A549 (cell line): ENCODE data around the gene MAG. TPM values are rescaled to one million over a fixed set of nuclear protein-coding genes. Genes with fewer than 3 reads are reported as not detected.

Experiments used
- ATAC-seq, 2 experiments: fragments of 200-7000 bp in 1 of 2; fragments of >200 bp in 1 of 2; cut with Nextera tagmentation in 1 of 2; cut with Tn5 transposase in 1 of 2; 3 replicates each; pipeline versions ENCODE4 v1.8.0 to v1.9.1; 2018 to 2020; ENCODE audit warnings: mild to moderate bottlenecking in 1 of 2, moderate library complexity in 1 of 2
- CTCF ChIA-PET: fragments of 300-600 bp; sonication (Branson Sonifier 250); formaldehyde crosslinking; extraction: SDS; loops from one replicate; lab custom pipeline; 2021; ENCODE audit warnings: antibody characterized with exemption, inconsistent platforms; lab: Yijun Ruan, JAX
- POLR2A ChIA-PET: fragments of 350-600 bp; formaldehyde crosslinking; extraction: SDS; loops from one replicate; lab custom pipeline; 2021; ENCODE audit warnings: antibody characterized with exemption, inconsistent platforms; lab: Yijun Ruan, JAX
- DNase-seq, 2 experiments: peaks; one replicate each; pipeline versions ENCODE4 v3.0.0 to v3.0.0-alpha.2; 2011 to 2016; ENCODE audit warnings: low read depth in 1 of 2, low spot score in 1 of 2
- FAIRE-seq: peaks from 2 replicates; lab custom pipeline; 2011; peaks lifted over from hg19 to GRCh38; lab: Jason Lieb, UNC
- H3K27ac ChIP-seq, 2 experiments: fragments of >200 bp; sonication (Bioruptor Twin); formaldehyde crosslinking; 3 replicates each; pipeline ENCODE4 v1.5.1; 2016 to 2017
- H3K4me1 ChIP-seq: fragments of >200 bp; sonication (Bioruptor Twin); formaldehyde crosslinking; 3 replicates; pipeline ENCODE4 v1.6.1; 2016
- H3K4me2 ChIP-seq: fragments of >200 bp; sonication (Bioruptor Twin); formaldehyde crosslinking; 3 replicates; pipeline ENCODE4 v1.6.1; 2016
- H3K4me3 ChIP-seq: fragments of >200 bp; sonication (Bioruptor Twin); formaldehyde crosslinking; 3 replicates; pipeline ENCODE4 v1.5.1; 2016
- H3K9me3 ChIP-seq: fragments of >200 bp; sonication (Bioruptor Twin); formaldehyde crosslinking; 3 replicates; pipeline ENCODE4 v1.6.1; 2016
- CHD2 ChIP-seq: fragments of 150-350 bp; IDR thresholded peaks from 2 replicates; pipeline ENCODE4 v1.6.1; 2014; ENCODE audit warnings: low read length; ENCODE audit not compliant: partially characterized antibody
- EHF ChIP-seq: fragments of 250-450 bp; sonication (Bioruptor Pico); IDR thresholded peaks from 2 replicates; pipeline ENCODE4 v1.5.0; 2020; ENCODE audit warnings: mild to moderate bottlenecking
- EP300 ChIP-seq, 2 experiments: fragments of >200 bp; sonication (Bioruptor Twin); formaldehyde crosslinking; IDR thresholded peaks; 2 replicates in 1 of 2; 3 replicates in 1 of 2; pipeline ENCODE4 v1.6.1; 2016 to 2017
- FOSB ChIP-seq: fragments of 250-450 bp; sonication (Bioruptor Pico); IDR thresholded peaks from 2 replicates; pipeline ENCODE4 v1.5.0; 2020; ENCODE audit warnings: mild to moderate bottlenecking, moderate library complexity
- HOXB13 ChIP-seq: fragments of 250-450 bp; sonication (Bioruptor Pico); IDR thresholded peaks from 2 replicates; pipeline ENCODE4 v1.5.0; 2020; ENCODE audit warnings: low read depth, mild to moderate bottlenecking, moderate library complexity
- JUN ChIP-seq, 2 experiments: fragments of >200 bp; sonication (Bioruptor Twin); formaldehyde crosslinking; IDR thresholded peaks; 2 replicates in 1 of 2; 3 replicates in 1 of 2; pipeline ENCODE4 v1.6.1; 2016 to 2017
- JUNB ChIP-seq: fragments of >200 bp; sonication (Bioruptor Twin); formaldehyde crosslinking; IDR thresholded peaks from 2 replicates; pipeline ENCODE4 v1.6.1; 2016
- KDM1A ChIP-seq: fragments of 200-600 bp; sonication (generic); IDR thresholded peaks from 2 replicates; pipeline ENCODE4 v1.6.1; 2016; ENCODE audit warnings: low read depth, mild to moderate bottlenecking
- MYC ChIP-seq: IDR thresholded peaks from 2 replicates; pipeline ENCODE4 v1.6.1; 2012; ENCODE audit warnings: mild to moderate bottlenecking, inconsistent platforms, low read length, improper control_type of control experiment, borderline replicate concordance
- PHF8 ChIP-seq: fragments of 200-600 bp; sonication (generic); IDR thresholded peaks from 2 replicates; pipeline ENCODE4 v1.6.1; 2016; ENCODE audit warnings: low read depth, mild to moderate bottlenecking, antibody characterized with exemption, moderate library complexity, borderline replicate concordance
- POLR2A ChIP-seq: IDR thresholded peaks from 2 replicates; pipeline ENCODE4 v1.6.1; 2012; ENCODE audit warnings: mild to moderate bottlenecking, low read length
- POLR2AphosphoS2 ChIP-seq: conservative IDR thresholded peaks from 2 replicates; pipeline ENCODE4 v1.6.1; 2012; ENCODE audit warnings: low read length, improper control_type of control experiment, inconsistent platforms
- RAD21 ChIP-seq, 2 experiments: fragments of >200 bp in 1 of 2; sonication (Bioruptor Twin) in 1 of 2; formaldehyde crosslinking in 1 of 2; IDR thresholded peaks in 1 of 2; conservative IDR thresholded peaks in 1 of 2; 2 replicates in 1 of 2; 3 replicates in 1 of 2; pipeline ENCODE4 v1.6.1; 2012 to 2018; ENCODE audit warnings: inconsistent platforms in 1 of 2
- SREBF2 ChIP-seq: fragments of 450-650 bp; IDR thresholded peaks from 2 replicates; pipeline ENCODE4 v1.6.1; 2014; ENCODE audit warnings: mild to moderate bottlenecking, moderate library complexity
- WGBS: methylation state at CpG from one replicate; pipeline ENCODE4 v1.1.6; 2017; ENCODE audit errors: missing lambda C conversion rate; 5-methylcytosine and 5-hydroxymethylcytosine counted together
- polyA plus RNA-seq, 4 experiments: library from polyadenylated mRNA; depleted of rRNA in 3 of 4; stranded (reverse); fragments of >200 nt; fragmentation: RNase III in 1 of 4; extraction: RNeasy Plus Mini Kit Qiagen cat#74134 plus additional on column Dnase treatment in 1 of 4; gene quantifications; 2 replicates in 3 of 4; 3 replicates in 1 of 4; pipeline ENCODE4 v1.2.3, GENCODE V29; 2011 to 2017
- TF ChIP-seq, protein P1 (sequence below): fragments of 450-650 bp; IDR thresholded peaks from 2 replicates; pipeline ENCODE4 v1.6.1; 2014; ENCODE audit warnings: antibody characterized with exemption
- TF ChIP-seq, protein P2 (sequence below): IDR thresholded peaks from 2 replicates; pipeline ENCODE4 v1.6.1; 2012
- TF ChIP-seq, protein P3 (sequence below): fragments of >200 bp; sonication (Bioruptor Twin); formaldehyde crosslinking; IDR thresholded peaks from 3 replicates; pipeline ENCODE4 v1.5.1; 2016
- TF ChIP-seq, protein P4 (sequence below): fragments of >200 bp; sonication (Bioruptor Twin); formaldehyde crosslinking; IDR thresholded peaks from 2 replicates; pipeline ENCODE4 v1.6.1; 2016
- TF ChIP-seq, protein P5 (sequence below): fragments of 250-450 bp; sonication (Bioruptor Pico); IDR thresholded peaks from 2 replicates; pipeline ENCODE4 v1.5.0; 2020; ENCODE audit warnings: low read depth, mild to moderate bottlenecking, moderate library complexity
- TF ChIP-seq, protein P6 (sequence below): fragments of 200-600 bp; sonication (generic); IDR thresholded peaks from 2 replicates; pipeline ENCODE4 v1.6.1; 2016; ENCODE audit warnings: antibody characterized with exemption, mild to moderate bottlenecking, moderate library complexity
- TF ChIP-seq, protein P7 (sequence below): fragments of >200 bp; sonication (Bioruptor Twin); formaldehyde crosslinking; IDR thresholded peaks from 3 replicates; pipeline ENCODE4 v1.6.1; 2016

The MAG gene
- polyA plus RNA-seq, 2 of the 4 experiments (the other 2 are of a cell fraction) = not detected

DNA sequence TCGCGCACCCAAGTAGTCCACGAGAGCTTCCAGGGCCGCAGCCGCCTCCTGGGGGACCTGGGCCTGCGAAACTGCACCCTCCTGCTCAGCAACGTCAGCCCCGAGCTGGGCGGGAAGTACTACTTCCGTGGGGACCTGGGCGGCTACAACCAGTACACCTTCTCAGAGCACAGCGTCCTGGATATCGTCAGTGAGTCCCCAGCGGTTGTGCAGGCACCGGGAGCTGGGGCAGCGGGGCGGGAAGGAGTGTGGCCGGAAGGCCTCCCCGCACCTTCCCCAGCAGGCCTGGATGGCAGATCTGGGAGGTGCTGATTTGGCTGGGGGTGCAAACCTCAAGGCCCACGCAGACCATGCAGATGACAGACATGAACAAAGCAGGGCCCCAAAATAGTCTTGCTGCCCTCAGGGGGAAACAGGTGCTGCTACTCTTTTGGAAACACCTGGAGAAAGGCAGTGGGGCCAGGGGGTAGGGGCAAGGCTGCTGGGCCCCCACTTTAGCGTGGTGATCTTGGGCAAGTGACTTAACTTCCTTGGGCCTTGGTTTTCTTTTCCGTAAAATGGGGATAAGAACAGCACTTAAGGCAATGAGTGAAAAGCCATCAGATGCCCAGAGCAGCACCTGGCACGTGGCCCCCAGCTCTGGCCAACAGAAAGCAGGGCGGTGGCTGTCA, 4.0 kb downstream of the MAG start (continued):
- TF ChIP-seq, protein P1, sequence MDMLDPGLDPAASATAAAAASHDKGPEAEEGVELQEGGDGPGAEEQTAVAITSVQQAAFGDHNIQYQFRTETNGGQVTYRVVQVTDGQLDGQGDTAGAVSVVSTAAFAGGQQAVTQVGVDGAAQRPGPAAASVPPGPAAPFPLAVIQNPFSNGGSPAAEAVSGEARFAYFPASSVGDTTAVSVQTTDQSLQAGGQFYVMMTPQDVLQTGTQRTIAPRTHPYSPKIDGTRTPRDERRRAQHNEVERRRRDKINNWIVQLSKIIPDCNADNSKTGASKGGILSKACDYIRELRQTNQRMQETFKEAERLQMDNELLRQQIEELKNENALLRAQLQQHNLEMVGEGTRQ = no peak
- TF ChIP-seq PHF8 (no peak), KDM1A (no peak), JUNB (no peak)
- TF ChIP-seq, protein P2, sequence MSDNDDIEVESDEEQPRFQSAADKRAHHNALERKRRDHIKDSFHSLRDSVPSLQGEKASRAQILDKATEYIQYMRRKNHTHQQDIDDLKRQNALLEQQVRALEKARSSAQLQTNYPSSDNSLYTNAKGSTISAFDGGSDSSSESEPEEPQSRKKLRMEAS = no peak

DNA sequence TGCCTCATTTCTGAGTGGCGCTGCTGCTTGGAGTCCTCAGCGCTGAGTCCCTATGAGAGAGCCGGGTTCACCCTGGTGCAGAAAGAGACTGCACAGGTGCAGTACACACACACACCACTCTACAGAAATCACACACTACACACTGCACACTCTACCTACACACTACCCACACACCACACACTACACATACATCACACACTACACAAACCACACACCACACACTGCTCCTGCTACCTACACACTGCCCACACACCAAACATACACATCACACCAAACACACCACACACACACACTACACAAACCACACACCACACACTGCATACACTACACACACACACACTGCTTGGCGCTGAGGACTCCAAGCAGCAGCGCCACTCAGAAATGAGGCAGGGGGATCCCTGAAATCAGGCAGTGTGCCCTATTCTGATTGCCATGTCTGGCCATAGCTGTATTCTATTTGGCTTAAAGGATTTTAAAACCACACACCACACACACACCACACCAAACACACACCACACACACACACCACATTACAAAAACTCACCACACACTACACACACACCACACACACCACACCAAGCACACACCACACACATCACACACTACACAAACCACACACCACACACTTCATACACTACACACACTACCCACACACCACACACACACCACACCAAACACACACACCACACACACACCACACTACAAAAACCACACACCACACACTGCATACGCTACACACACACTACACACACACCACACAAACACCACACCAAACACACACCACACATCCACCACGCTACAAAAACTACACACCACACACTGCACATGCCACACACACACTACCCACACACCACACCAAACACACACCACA, 4.9 kb downstream of the MAG start:
- 80% methylated on average over 7 of the region's 7 CpGs for WGBS
- peak in 1 of 2 experiments; percentile 39 for DNase-seq
- no peak for TF ChIP-seq SREBF2
- TF ChIP-seq, protein P3, sequence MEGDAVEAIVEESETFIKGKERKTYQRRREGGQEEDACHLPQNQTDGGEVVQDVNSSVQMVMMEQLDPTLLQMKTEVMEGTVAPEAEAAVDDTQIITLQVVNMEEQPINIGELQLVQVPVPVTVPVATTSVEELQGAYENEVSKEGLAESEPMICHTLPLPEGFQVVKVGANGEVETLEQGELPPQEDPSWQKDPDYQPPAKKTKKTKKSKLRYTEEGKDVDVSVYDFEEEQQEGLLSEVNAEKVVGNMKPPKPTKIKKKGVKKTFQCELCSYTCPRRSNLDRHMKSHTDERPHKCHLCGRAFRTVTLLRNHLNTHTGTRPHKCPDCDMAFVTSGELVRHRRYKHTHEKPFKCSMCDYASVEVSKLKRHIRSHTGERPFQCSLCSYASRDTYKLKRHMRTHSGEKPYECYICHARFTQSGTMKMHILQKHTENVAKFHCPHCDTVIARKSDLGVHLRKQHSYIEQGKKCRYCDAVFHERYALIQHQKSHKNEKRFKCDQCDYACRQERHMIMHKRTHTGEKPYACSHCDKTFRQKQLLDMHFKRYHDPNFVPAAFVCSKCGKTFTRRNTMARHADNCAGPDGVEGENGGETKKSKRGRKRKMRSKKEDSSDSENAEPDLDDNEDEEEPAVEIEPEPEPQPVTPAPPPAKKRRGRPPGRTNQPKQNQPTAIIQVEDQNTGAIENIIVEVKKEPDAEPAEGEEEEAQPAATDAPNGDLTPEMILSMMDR = no peak
- TF ChIP-seq POLR2A = peak; percentile 34; the same call in 1 of the 2 replicates
- Histone ChIP-seq H3K4me2 (no peak overlapping the region), H3K4me3 (no peak overlapping the region), H3K9me3 (0 out of 3 replicates have a peak, but pooled peaks cover 2% of the 10 kb centered on the region), H3K4me1 (no peaks in the 10 kb centered on the region), H3K27ac (no peak overlapping the region)
- FAIRE-seq = peak; percentile 95
- peak; percentile 16 to 20; a peak in 3 of 6 replicates for ATAC-seq
- CTCF ChIA-PET = interaction anchor here (0.9 to 2.5 kb wide), 4 partner anchors 8 to 50 kb away, joined by 3 to 9 read pairs (median 6); partner anchors contain the start of gene FFAR1
- POLR2A ChIA-PET = no interaction called here

DNA sequence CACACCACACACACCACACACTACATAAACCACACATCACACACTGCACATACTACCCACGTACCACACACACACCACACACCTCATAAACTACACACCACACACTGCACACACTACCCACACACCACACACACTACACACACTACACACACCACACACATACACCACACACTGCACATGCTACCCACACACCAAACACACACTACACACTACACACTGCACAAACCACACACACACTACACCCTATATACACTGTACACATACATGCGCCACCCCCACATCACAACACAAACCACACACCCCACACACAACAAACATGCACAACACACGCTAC, 5.5 kb downstream of the MAG start:
- ATAC-seq (no peak), FAIRE-seq (peak; percentile 54), DNase-seq (no peak)
- Histone ChIP-seq H3K4me1 (no peaks in the 10 kb centered on the region), H3K4me3 (no peak overlapping the region), H3K9me3 (0 out of 3 replicates have a peak, but pooled peaks cover 2% of the 10 kb centered on the region), H3K4me2 (no peak overlapping the region), H3K27ac (no peak overlapping the region)
- CTCF ChIA-PET = no interaction called here
- 69% methylated on average over 3 of the region's 3 CpGs for WGBS
- TF ChIP-seq CHD2 (no peak), FOSB (CRISPR knock-in tag) (no peak), HOXB13 (CRISPR knock-in tag) (no peak), RAD21 (conservative IDR thresholded peaks at IDR 0.05 in 1 of 2, IDR thresholded peaks at IDR 0.05 in 1 of 2) (no peak), POLR2AphosphoS2 (no peak), JUN (IDR thresholded peaks at IDR 0.05) (no peak), EHF (CRISPR knock-in tag) (no peak), MYC (no peak), EP300 (IDR thresholded peaks at IDR 0.05) (no peak)
- TF ChIP-seq, protein P4, sequence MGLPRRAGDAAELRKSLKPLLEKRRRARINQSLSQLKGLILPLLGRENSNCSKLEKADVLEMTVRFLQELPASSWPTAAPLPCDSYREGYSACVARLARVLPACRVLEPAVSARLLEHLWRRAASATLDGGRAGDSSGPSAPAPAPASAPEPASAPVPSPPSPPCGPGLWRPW = no peak
- TF ChIP-seq, protein P5, sequence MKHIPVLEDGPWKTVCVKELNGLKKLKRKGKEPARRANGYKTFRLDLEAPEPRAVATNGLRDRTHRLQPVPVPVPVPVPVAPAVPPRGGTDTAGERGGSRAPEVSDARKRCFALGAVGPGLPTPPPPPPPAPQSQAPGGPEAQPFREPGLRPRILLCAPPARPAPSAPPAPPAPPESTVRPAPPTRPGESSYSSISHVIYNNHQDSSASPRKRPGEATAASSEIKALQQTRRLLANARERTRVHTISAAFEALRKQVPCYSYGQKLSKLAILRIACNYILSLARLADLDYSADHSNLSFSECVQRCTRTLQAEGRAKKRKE (CRISPR knock-in tag) = no peak
- TF ChIP-seq, protein P6, sequence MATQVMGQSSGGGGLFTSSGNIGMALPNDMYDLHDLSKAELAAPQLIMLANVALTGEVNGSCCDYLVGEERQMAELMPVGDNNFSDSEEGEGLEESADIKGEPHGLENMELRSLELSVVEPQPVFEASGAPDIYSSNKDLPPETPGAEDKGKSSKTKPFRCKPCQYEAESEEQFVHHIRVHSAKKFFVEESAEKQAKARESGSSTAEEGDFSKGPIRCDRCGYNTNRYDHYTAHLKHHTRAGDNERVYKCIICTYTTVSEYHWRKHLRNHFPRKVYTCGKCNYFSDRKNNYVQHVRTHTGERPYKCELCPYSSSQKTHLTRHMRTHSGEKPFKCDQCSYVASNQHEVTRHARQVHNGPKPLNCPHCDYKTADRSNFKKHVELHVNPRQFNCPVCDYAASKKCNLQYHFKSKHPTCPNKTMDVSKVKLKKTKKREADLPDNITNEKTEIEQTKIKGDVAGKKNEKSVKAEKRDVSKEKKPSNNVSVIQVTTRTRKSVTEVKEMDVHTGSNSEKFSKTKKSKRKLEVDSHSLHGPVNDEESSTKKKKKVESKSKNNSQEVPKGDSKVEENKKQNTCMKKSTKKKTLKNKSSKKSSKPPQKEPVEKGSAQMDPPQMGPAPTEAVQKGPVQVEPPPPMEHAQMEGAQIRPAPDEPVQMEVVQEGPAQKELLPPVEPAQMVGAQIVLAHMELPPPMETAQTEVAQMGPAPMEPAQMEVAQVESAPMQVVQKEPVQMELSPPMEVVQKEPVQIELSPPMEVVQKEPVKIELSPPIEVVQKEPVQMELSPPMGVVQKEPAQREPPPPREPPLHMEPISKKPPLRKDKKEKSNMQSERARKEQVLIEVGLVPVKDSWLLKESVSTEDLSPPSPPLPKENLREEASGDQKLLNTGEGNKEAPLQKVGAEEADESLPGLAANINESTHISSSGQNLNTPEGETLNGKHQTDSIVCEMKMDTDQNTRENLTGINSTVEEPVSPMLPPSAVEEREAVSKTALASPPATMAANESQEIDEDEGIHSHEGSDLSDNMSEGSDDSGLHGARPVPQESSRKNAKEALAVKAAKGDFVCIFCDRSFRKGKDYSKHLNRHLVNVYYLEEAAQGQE = no peak
- TF ChIP-seq, protein P7, sequence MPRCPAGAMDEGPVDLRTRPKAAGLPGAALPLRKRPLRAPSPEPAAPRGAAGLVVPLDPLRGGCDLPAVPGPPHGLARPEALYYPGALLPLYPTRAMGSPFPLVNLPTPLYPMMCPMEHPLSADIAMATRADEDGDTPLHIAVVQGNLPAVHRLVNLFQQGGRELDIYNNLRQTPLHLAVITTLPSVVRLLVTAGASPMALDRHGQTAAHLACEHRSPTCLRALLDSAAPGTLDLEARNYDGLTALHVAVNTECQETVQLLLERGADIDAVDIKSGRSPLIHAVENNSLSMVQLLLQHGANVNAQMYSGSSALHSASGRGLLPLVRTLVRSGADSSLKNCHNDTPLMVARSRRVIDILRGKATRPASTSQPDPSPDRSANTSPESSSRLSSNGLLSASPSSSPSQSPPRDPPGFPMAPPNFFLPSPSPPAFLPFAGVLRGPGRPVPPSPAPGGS = no peak
- TF ChIP-seq, protein P1 = no peak
- POLR2A ChIA-PET = no interaction called here
